Retina (tissue), 1 donor: ENCODE results near the gene OR4B1.
"Not testable (repeated sequence)": the region's sequence is repeated elsewhere in the genome, so short reads cannot be mapped to it uniquely, and the experiment has no call there.

Experiments used
- DNase-seq: peaks from one replicate; pipeline ENCODE4 v3.0.0-alpha.2; 2016

OR4B1 gene, protein sequence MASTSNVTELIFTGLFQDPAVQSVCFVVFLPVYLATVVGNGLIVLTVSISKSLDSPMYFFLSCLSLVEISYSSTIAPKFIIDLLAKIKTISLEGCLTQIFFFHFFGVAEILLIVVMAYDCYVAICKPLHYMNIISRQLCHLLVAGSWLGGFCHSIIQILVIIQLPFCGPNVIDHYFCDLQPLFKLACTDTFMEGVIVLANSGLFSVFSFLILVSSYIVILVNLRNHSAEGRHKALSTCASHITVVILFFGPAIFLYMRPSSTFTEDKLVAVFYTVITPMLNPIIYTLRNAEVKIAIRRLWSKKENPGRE

GRCh38 chr11:48216510-48216909 is at the start of gene OR4B1:
Gene OR4B1, plus strand, starts transcription at chr11:48216810. Its CDS starts 0 bp downstream, at chr11:48216810.
- DNase-seq: no peak

DNA sequence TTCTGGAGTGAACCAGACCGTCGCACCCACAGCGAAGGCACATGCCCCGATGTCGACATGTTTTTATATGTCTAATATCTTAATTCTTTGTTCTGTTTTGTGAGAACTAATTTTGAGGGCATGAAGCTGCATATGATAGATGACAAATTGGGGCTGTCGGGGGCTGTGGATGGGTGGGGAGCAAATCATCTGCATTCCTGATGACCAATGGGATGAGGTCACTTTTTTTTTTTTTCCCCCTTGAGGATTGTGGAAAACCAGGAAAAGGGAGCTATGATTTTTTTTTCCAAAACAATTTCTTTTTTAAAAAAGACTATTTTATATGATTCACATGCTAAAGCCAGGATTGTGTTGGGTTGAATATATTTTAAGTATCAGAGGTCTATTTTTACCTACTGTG is 49.2 kb upstream of the OR4B1 start:
- no peak for DNase-seq

DNA sequence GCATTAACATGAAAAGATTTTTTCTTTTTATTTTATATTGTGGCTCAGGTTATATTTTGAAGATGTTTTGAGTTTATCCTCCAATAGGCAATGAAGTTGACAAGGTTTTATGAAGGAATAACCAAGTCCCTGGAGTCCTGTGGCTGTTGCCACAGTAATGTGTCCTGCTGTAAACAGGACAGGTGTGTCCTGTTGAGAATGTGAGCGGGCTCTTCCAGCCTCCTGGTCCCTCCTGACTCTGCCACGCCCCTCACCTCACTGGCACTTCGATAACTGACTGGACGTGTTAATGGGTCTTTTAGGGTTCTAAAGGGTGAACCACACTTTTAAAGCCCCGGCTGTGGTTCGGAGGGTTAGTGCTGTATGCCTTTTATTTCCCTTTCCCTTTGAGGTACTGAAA is 47.8 kb upstream of the OR4B1 start:
- DNase-seq: no peak

DNA sequence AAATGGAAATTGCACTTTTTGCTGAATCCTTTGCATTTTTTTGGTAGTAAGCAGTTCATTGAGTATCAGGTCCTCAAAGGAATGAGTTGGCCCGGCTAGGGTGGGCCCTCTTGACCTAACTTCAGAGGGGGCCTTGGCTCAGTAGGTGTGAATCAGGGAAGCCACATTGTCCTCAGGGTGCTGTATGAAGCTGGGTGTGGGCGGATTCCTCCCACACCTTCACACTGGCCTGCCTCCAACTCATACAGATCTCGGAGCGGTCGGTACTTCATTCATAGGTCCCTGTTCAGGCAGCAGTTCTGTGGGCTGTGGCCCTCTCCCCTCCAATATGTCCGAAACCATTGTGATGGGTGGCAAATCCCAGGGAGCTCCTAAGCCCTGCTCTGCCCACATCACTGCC is 47.4 kb upstream of the OR4B1 start:
- no peak for DNase-seq

- DNase-seq: peak; percentile 13
These were observed 46.9 kb upstream of the OR4B1 start for GRCh38 chr11:48169717-48170116.

DNA sequence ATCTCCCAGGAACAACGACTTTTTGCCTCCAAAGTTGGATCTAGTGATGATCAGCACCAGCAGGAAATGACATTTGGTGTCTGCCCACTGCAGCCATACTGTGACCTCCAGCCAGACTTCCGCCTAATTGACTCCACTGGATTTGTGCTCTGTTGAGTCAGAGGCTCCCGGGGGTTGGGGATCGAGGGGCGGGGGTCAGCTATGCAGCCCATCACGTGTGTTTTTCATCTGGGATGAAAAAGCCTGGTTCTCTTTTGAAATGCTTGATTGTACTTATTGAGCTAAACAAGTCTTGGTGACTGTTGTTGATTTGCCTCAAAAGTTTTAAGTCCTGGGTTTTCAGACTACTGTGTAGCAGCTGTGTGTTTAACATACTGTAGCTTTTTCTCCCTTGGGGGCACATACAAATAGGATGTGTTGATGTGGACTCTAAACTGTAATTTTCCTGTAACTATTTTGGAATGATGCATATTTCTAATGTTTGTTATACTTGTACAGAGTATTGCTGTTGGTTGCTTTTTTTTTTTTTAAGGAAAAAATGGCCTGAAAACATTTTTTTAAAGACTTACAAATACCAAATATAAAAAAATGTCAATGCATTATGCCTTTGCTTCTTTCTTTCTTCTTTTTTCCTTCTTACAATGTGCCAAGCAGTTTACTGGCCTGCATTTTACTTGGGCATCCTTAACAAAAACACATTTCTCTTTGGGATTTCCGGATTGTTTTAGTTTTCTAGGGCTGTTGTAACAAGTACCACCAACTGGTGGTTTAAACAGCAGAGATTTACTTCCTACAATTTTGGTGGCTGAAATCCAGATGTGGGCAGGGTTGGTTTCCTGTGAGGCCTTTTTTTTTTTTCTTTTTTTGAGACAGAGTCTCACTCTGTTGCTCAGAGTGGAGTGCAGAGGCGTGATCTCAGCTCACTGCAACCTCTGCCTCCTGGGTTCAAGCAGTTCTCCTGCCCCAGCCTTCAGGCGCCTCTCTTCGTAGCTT is 46.1 kb upstream of the OR4B1 start:
- no peak for DNase-seq

GRCh38 chr11:48172818-48173609 is 43.6 kb upstream of the OR4B1 start:
- DNase-seq: peak; percentile 75

- no peak for DNase-seq
These were observed 38.9 kb upstream of the OR4B1 start for GRCh38 chr11:48177661-48178060.

GRCh38 chr11:48180627-48181026 is 36.0 kb upstream of the OR4B1 start:
- no peak for DNase-seq

DNA sequence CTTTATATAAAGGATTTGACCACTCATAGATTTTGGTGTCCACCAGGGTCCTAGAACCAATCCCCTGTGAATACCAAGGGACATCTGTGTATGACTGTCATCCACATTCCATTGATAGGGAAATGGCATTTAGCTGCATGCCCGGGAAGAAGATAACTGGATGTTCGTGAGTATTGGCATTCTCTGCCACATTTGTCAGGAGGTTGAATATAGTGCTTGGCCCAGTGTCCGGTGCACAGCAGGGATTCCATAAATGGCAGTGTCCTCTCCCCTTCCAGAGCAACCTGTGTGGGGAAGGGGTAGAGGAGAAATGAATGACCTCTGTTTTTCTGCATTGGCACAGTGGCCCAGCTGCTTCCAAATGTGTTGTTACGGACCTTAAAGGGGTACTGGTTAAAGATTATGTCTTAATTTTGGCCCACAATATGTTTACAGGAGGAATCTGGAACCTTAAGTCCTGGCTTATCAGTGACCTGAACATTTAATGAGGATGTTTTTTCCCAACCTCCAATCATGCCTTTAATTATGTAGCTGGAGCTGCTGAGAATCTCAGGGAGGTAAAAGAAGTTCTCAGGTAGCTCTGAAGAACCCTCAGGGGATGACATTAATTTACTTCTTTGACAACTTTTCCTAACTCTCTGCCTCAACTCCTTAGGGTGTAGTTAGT is 33.6 kb upstream of the OR4B1 start:
- DNase-seq: no peak

DNA sequence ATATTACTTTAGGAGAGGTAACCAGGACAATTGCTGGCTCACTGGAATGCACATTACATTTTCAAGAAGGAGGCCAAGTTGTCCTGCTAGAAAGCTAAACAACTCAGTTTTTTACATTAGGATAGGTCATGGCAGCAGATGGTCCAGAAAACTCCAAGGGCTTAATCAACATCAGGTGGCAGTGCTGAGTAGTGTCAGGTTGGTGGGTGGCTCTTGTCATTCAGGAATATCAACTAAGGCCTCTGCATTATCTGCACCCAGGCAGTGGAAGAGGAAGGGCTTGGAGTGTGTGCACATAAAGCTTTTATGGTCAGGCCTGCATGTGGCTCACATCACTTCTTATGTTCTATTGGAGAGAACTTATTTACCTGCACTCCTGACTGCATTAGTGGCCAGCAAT is 32.2 kb upstream of the OR4B1 start:
- no peak for DNase-seq

DNA sequence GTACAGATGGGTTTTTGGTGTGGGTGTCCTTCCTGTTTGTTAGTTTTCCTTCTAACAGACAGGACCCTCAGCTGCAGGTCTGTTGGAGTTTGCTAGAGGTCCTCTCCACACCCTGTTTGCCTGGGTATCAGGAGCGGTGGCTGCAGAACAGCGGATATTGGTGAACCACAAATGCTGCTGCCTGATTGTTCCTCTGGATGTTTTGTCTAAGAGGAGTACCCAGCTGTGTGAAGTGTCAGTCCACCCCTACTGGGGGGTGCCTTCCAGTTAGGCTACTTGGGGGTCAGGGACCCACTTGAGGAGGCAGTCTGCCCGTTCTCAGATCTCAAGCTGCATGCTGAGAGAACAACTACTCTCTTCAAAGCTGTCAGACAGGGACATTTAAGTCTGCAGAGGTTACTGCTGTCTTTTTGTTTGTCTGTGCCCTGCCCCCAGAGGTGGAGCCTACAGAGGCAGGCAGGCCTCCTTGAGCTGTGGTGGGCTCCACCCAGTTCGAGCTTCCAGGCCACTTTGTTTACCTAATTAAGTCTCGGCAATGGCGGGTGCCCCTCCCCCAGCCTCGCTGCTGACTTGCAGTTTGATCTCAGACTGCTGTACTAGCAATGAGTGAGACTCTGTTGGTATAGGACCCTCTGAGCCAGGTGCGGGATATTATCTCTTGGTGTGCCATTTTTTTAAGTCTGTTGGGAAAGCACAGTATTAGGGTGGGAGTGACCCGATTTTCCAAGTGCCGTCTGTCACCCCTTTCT is 25.5 kb upstream of the OR4B1 start:
- not testable (repeated sequence) for DNase-seq

- DNase-seq: no peak
These were observed 22.7 kb upstream of the OR4B1 start for GRCh38 chr11:48193876-48194275.

DNA sequence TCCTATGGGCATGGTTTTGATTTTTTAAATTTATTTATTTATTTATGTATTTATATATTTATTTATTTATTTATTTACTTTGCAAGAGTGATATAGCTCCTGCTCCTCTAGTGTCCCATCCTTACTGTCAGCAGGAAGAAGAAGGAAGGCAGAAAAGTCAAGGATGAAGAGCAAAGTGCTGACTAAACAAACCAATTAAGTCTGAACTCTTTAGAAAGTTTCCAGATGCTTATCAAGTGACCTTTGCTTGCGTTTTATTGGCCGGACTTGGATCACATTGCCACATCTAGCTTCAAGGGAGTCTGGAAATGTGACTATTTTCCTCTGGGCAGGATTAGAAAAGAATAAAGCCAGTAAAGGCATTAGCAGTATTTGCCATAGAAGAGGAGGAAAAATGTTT is 8.7 kb upstream of the OR4B1 start:
- no peak for DNase-seq

GRCh38 chr11:48210052-48210451 is 6.6 kb upstream of the OR4B1 start:
- no peak for DNase-seq

DNA sequence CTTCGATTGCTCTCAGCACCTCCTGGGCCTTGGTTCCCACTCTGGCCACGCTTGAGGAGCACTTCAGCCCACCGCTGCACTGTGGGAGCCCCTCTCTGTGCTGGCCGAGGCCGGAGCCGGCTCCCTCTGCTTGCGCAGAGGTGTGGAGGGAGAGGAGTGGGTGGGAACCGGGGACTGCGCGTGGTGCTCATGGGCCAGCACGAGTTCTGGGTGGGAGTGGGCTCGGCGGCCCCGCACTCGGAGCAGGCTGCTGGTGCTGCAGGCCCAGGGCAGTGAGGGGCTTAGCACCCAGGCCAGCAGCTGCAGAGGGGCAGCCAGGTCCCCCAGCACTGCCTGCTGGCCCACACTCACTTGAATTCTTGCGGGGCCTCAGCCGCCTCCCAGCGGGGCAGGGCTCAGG is 12.2 kb downstream of the OR4B1 start:
- no peak for DNase-seq

- DNase-seq: not testable (repeated sequence)
These were observed 13.4 kb downstream of the OR4B1 start for GRCh38 chr11:48230057-48230456.

GRCh38 chr11:48237727-48238126 is 21.1 kb downstream of the OR4B1 start:
- no peak for DNase-seq

GRCh38 chr11:48242501-48242900 is 25.9 kb downstream of the OR4B1 start:
- DNase-seq: no peak

- DNase-seq: no peak
These were observed 28.2 kb downstream of the OR4B1 start, which contains the start of gene OR4X2 for GRCh38 chr11:48244804-48245203. Gene OR4X2, plus strand, starts transcription at chr11:48245104. Its CDS starts 0 bp downstream, at chr11:48245104.

DNA sequence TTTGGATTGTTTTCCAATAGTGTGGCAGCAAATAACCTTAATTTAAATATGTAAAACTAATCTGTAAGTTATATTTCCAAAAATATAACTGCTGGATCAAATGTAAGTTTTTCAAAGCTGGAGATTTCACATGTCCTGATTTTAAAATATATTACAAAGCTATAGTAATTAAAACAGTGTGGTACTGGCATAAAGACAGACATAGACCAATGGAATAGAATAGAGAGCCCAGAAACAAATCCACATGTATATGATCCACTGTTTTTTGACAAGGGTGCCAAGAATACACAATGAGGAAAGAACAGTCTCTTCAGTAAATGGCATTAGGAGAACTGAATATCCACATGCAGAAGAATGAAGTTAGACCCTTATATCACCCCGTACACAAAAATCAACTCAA is 32.3 kb downstream of the OR4B1 start:
- DNase-seq: no peak

DNA sequence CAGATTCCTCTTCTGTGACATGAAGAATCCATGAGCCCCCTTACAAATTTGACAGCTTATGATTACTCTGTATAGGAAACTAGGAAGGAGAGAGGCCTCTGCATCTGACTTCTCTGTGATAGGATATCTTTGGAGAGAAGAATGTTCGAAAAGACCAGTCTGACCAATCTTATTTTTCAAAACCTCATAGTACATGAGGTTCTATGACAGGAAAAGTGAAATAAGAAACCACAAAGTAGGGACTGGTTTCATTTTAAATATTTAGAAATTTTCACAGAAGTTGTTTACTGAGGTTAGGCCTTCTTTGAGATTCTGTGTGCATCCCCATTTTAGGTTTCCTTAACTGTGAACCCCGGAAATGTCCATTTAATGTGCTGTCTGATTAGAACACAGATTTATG is 45.0 kb downstream of the OR4B1 start:
- DNase-seq: no peak
